ENCODE results near the gene MALAT1. TPM values are rescaled to one million over a fixed set of nuclear protein-coding genes. Genes with fewer than 3 reads are reported as not detected.

Gene MALAT1
- total and polyA plus RNA-seq, 2 of the 13 experiments (the other 11 are each of a cell fraction or from before 2014, with no cell fraction given) = 143 to 1,237 TPM

DNA sequence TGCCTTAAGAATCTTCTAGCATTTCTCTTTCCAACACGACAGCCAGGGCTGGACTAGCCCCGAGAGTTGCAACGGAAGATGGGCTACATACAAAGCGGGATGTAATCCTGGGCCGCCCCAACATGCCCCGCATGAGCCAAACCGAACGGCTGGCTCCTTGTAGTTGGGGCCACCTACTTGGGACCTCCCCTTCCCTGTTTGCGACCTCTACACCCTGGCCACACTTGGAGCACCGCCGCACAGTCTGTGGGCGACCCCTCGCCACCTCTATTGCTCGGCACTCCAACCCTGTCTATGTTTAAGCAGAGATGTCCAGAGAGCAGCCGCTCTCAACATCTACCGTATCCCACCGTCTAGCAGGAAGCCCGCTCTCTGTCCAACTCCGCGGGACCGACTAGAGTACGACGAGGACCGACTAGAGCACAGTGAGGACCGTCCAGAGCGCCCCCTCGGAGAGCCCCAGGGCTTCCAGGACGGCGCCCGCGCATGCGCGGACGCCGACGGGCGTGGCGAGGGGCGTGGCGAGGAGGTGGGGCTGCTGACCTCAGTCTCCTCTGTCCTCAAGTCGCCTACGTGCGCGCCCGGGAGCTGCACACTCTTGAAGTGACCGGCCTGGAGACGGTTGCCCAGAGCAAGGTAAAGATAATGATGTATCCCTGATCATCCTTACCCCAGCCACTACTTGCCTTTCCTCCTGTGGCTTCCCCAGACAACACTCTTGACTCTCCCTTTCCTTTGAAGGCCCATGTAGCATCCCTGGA is 44.0 kb upstream of the MALAT1 start (continued):
- TF ChIP-seq, protein P1, sequence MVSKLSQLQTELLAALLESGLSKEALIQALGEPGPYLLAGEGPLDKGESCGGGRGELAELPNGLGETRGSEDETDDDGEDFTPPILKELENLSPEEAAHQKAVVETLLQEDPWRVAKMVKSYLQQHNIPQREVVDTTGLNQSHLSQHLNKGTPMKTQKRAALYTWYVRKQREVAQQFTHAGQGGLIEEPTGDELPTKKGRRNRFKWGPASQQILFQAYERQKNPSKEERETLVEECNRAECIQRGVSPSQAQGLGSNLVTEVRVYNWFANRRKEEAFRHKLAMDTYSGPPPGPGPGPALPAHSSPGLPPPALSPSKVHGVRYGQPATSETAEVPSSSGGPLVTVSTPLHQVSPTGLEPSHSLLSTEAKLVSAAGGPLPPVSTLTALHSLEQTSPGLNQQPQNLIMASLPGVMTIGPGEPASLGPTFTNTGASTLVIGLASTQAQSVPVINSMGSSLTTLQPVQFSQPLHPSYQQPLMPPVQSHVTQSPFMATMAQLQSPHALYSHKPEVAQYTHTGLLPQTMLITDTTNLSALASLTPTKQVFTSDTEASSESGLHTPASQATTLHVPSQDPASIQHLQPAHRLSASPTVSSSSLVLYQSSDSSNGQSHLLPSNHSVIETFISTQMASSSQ (IDR thresholded peaks at IDR 0.05; ENCODE audit: low read depth) = no peak
- TF ChIP-seq, protein P1 (CRISPR knock-in tag; IDR thresholded peaks at IDR 0.05; ENCODE audit: borderline replicate concordance) = 0 out of 2 replicates have a peak, but pooled peaks have one; percentile 21
- TF ChIP-seq KDM3A (CRISPR knock-in tag; IDR thresholded peaks at IDR 0.05; ENCODE audit: low read depth) = no peak
- TF ChIP-seq EED (CRISPR knock-in tag; IDR thresholded peaks at IDR 0.05) = no peak
- TF ChIP-seq, protein P2, sequence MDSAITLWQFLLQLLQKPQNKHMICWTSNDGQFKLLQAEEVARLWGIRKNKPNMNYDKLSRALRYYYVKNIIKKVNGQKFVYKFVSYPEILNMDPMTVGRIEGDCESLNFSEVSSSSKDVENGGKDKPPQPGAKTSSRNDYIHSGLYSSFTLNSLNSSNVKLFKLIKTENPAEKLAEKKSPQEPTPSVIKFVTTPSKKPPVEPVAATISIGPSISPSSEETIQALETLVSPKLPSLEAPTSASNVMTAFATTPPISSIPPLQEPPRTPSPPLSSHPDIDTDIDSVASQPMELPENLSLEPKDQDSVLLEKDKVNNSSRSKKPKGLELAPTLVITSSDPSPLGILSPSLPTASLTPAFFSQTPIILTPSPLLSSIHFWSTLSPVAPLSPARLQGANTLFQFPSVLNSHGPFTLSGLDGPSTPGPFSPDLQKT (CRISPR knock-in tag; IDR thresholded peaks at IDR 0.05; ENCODE audit: borderline replicate concordance) = no peak
- no peak for TF ChIP-seq TOPORS (CRISPR knock-in tag; IDR thresholded peaks at IDR 0.05)
- no peak for TF ChIP-seq BHLHE40 (IDR thresholded peaks at IDR 0.05; ENCODE audit: low read length)
- TF ChIP-seq TSC22D2 (CRISPR knock-in tag; IDR thresholded peaks at IDR 0.05; ENCODE audit: borderline replicate concordance) = no peak
- TF ChIP-seq ZNF552 (CRISPR knock-in tag; IDR thresholded peaks at IDR 0.05; ENCODE audit: borderline replicate concordance) = no peak
- TF ChIP-seq HMG20A (CRISPR knock-in tag; IDR thresholded peaks at IDR 0.05; ENCODE audit: borderline replicate concordance) = no peak
- TF ChIP-seq HOXA3 (CRISPR knock-in tag; IDR thresholded peaks at IDR 0.05) = no peak; the same call in 1 of the 2 replicates
- TF ChIP-seq, protein P3, sequence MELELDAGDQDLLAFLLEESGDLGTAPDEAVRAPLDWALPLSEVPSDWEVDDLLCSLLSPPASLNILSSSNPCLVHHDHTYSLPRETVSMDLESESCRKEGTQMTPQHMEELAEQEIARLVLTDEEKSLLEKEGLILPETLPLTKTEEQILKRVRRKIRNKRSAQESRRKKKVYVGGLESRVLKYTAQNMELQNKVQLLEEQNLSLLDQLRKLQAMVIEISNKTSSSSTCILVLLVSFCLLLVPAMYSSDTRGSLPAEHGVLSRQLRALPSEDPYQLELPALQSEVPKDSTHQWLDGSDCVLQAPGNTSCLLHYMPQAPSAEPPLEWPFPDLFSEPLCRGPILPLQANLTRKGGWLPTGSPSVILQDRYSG (CRISPR knock-in tag; IDR thresholded peaks at IDR 0.05) = no peak
- no peak for TF ChIP-seq ZNF296 (CRISPR knock-in tag; conservative IDR thresholded peaks at IDR 0.05)
- peak; percentile 10; the same call in 1 of the 2 replicates for TF ChIP-seq ZMYM2 (CRISPR knock-in tag; IDR thresholded peaks at IDR 0.05)
- peak; percentile 77; the same call in 1 of the 2 replicates for TF ChIP-seq KDM5B (CRISPR knock-in tag; IDR thresholded peaks at IDR 0.05; ENCODE audit: borderline replicate concordance)
- no peak for TF ChIP-seq ZNF33A (CRISPR knock-in tag; IDR thresholded peaks at IDR 0.05; ENCODE audit: borderline replicate concordance)
- TF ChIP-seq, protein P4, sequence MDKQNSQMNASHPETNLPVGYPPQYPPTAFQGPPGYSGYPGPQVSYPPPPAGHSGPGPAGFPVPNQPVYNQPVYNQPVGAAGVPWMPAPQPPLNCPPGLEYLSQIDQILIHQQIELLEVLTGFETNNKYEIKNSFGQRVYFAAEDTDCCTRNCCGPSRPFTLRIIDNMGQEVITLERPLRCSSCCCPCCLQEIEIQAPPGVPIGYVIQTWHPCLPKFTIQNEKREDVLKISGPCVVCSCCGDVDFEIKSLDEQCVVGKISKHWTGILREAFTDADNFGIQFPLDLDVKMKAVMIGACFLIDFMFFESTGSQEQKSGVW (CRISPR knock-in tag; IDR thresholded peaks at IDR 0.05; ENCODE audit: borderline replicate concordance) = no peak
- no peak for TF ChIP-seq ZBTB21 (CRISPR knock-in tag; IDR thresholded peaks at IDR 0.05)
- TF ChIP-seq ZEB1 (IDR thresholded peaks at IDR 0.05; ENCODE audit: insufficient replicate concordance, low read depth) = no peak

All from HepG2 (cell line).